IMR-90 (cell line): ENCODE data around the gene TEC. TPM values are rescaled to one million over a fixed set of nuclear protein-coding genes. Genes with fewer than 3 reads are reported as not detected.

ENCODE experiments used
- ATAC-seq: fragments of 200-7000 bp; cut with Tn5 transposase; 2 replicates; pipeline ENCODE4 v1.9.1; 2020; ENCODE audit warnings: low read depth, mild to moderate bottlenecking, moderate library complexity
- BruUV-seq: library from RNA; stranded (reverse); fragments of 400-500 nt; replicated peaks from 2 replicates; lab custom pipeline; 2021; lab: Mats Ljungman, UMichigan
- CTCF ChIA-PET: fragments of 300-600 bp; formaldehyde crosslinking; extraction: SDS; loops from one replicate; lab custom pipeline; 2021; ENCODE audit warnings: antibody characterized with exemption; lab: Yijun Ruan, JAX
- POLR2A ChIA-PET: fragments of 300-600 bp; sonication (Branson Sonifier 250); formaldehyde crosslinking; loops from one replicate; lab custom pipeline; 2022; ENCODE audit warnings: antibody characterized with exemption; ENCODE audit not compliant: unreplicated experiment; lab: Charles Lee
- DNase-seq: peaks from one replicate; pipeline ENCODE4 v3.0.0; 2013
- H2AFZ ChIP-seq: replicated peaks from 2 replicates; pipeline ENCODE3; 2013; ENCODE audit warnings: low read length, mild to moderate bottlenecking; ENCODE audit not compliant: poor library complexity
- H2AK5ac ChIP-seq: 2 replicates; pipeline ENCODE4 v1.6.1; 2013; ENCODE audit warnings: low read depth, low read length, inconsistent platforms
- H2AK9ac ChIP-seq: replicated peaks from 2 replicates; pipeline ENCODE3; 2013; ENCODE audit warnings: mild to moderate bottlenecking, low read depth, low read length, moderate library complexity; ENCODE audit not compliant: poor library complexity
- H2BK120ac ChIP-seq: 2 replicates; pipeline ENCODE4 v1.6.1; 2013; ENCODE audit warnings: low read depth, low read length, inconsistent platforms
- H2BK15ac ChIP-seq: 3 replicates; pipeline ENCODE4 v1.6.1; 2013; ENCODE audit warnings: low read depth, low read length, inconsistent platforms
- H2BK20ac ChIP-seq: 2 replicates; pipeline ENCODE4 v1.6.1; 2013; ENCODE audit warnings: low read depth, mild to moderate bottlenecking, inconsistent platforms, low read length, moderate library complexity
- H2BK5ac ChIP-seq: 2 replicates; pipeline ENCODE4 v1.6.1; 2013; ENCODE audit warnings: mild to moderate bottlenecking, low read depth, low read length, inconsistent platforms; ENCODE audit not compliant: poor library complexity, severe bottlenecking
- H3K14ac ChIP-seq: replicated peaks from 2 replicates; pipeline ENCODE4 v1.6.1; 2013; ENCODE audit warnings: low read depth, low read length, inconsistent platforms
- H3K18ac ChIP-seq: 2 replicates; pipeline ENCODE4 v1.6.1; 2013; ENCODE audit warnings: low read depth, low read length, control low read depth
- H3K23ac ChIP-seq: 2 replicates; pipeline ENCODE4 v1.6.1; 2013; ENCODE audit warnings: low read depth, low read length, inconsistent platforms
- H3K27ac ChIP-seq: 2 replicates; pipeline ENCODE4 v1.5.1; 2013; ENCODE audit warnings: mild to moderate bottlenecking, control low read depth, low read length; ENCODE audit not compliant: insufficient read depth
- H3K27me3 ChIP-seq: 2 replicates; pipeline ENCODE4 v1.6.1; 2013; ENCODE audit warnings: low read length; ENCODE audit not compliant: control insufficient read depth, insufficient read depth
- H3K36me3 ChIP-seq: 2 replicates; pipeline ENCODE4 v1.6.1; 2013; ENCODE audit warnings: low read length, mixed read lengths; ENCODE audit not compliant: control insufficient read depth, insufficient read depth
- H3K4ac ChIP-seq: 2 replicates; pipeline ENCODE4 v1.6.1; 2013; ENCODE audit warnings: low read depth, low read length, inconsistent platforms
- H3K4me1 ChIP-seq: 2 replicates; pipeline ENCODE4 v1.6.1; 2013; ENCODE audit warnings: low read length, mixed read lengths; ENCODE audit not compliant: control insufficient read depth, insufficient read depth
- H3K4me2 ChIP-seq: 2 replicates; pipeline ENCODE4 v1.6.1; 2013; ENCODE audit warnings: low read depth, mild to moderate bottlenecking, control low read depth, low read length, moderate library complexity
- H3K4me3 ChIP-seq: 2 replicates; pipeline ENCODE4 v1.5.1; 2013; ENCODE audit warnings: low read depth, mild to moderate bottlenecking, control low read depth, low read length, moderate library complexity; ENCODE audit not compliant: insufficient read depth
- H3K56ac ChIP-seq: 2 replicates; pipeline ENCODE4 v1.6.1; 2013; ENCODE audit warnings: low read length, inconsistent platforms; ENCODE audit not compliant: insufficient read depth; ENCODE audit errors: extremely low read depth
- H3K79me1 ChIP-seq, 2 experiments: 2 replicates each; pipeline ENCODE4 v1.6.1; 2013; ENCODE audit warnings: low read length in 2 of 2, inconsistent platforms in 1 of 2, low read depth in 1 of 2
- H3K9ac ChIP-seq: 2 replicates; pipeline ENCODE4 v1.6.1; 2013; ENCODE audit warnings: low read depth, low read length, control low read depth
- H3K9me1 ChIP-seq: 2 replicates; pipeline ENCODE4 v1.6.1; 2013; ENCODE audit warnings: low read length, inconsistent platforms; ENCODE audit not compliant: insufficient read depth
- H3K9me3 ChIP-seq: 2 replicates; pipeline ENCODE4 v1.6.1; 2013; ENCODE audit warnings: low read length; ENCODE audit not compliant: control insufficient read depth, insufficient read depth
- H4K20me1 ChIP-seq: 2 replicates; pipeline ENCODE4 v1.6.1; 2013; ENCODE audit warnings: low read length, inconsistent platforms; ENCODE audit not compliant: insufficient read depth
- H4K5ac ChIP-seq: 2 replicates; pipeline ENCODE4 v1.6.1; 2013; ENCODE audit warnings: mild to moderate bottlenecking, low read depth, low read length, control low read depth
- H4K8ac ChIP-seq, 2 experiments: 2 replicates each; pipeline ENCODE4 v1.6.1; 2013; ENCODE audit warnings: low read depth in 2 of 2, low read length in 2 of 2, control low read depth in 1 of 2, inconsistent platforms in 1 of 2
- H4K91ac ChIP-seq: 2 replicates; pipeline ENCODE4 v1.6.1; 2013; ENCODE audit warnings: low read depth, low read length, inconsistent platforms; ENCODE audit not compliant: insufficient read depth
- BHLHE40 ChIP-seq: fragments of 150-350 bp; IDR thresholded peaks from 2 replicates; pipeline ENCODE4 v1.6.1; 2016; ENCODE audit warnings: mild to moderate bottlenecking, low read depth, low read length
- CHD1 ChIP-seq: IDR thresholded peaks from 2 replicates; pipeline ENCODE4 v1.6.1; 2012; ENCODE audit warnings: low read depth, low read length, improper control_type of control experiment
- CTCF ChIP-seq: conservative IDR thresholded peaks from 2 replicates; pipeline ENCODE4 v1.5.1; 2012; ENCODE audit warnings: mild to moderate bottlenecking, low read depth, low read length, improper control_type of control experiment
- ELK1 ChIP-seq: fragments of 150-350 bp; IDR thresholded peaks from 2 replicates; pipeline ENCODE4 v1.6.1; 2016; ENCODE audit warnings: low read depth, mild to moderate bottlenecking, low read length, moderate library complexity, borderline replicate concordance
- FOS ChIP-seq: fragments of 150-350 bp; IDR thresholded peaks from 2 replicates; pipeline ENCODE4 v1.6.1; 2016; ENCODE audit warnings: low read depth, low read length
- MAZ ChIP-seq: IDR thresholded peaks from 2 replicates; pipeline ENCODE4 v1.6.1; 2012; ENCODE audit warnings: low read depth, mild to moderate bottlenecking, low read length, improper control_type of control experiment, moderate library complexity, borderline replicate concordance
- MXI1 ChIP-seq: IDR thresholded peaks from 2 replicates; pipeline ENCODE4 v1.6.1; 2012; ENCODE audit warnings: low read depth, mild to moderate bottlenecking, low read length, moderate library complexity, borderline replicate concordance
- NFE2L2 ChIP-seq: fragments of 150-350 bp; IDR thresholded peaks from 2 replicates; pipeline ENCODE4 v1.6.1; 2016; ENCODE audit warnings: low read depth, mild to moderate bottlenecking, low read length
- POLR2A ChIP-seq: IDR thresholded peaks from 2 replicates; pipeline ENCODE4 v1.6.1; 2012; ENCODE audit warnings: mild to moderate bottlenecking, low read depth, low read length
- RAD21 ChIP-seq: IDR thresholded peaks from 2 replicates; pipeline ENCODE4 v1.6.1; 2012; ENCODE audit warnings: low read length, improper control_type of control experiment
- RCOR1 ChIP-seq: IDR thresholded peaks from 2 replicates; pipeline ENCODE4 v1.6.1; 2012; ENCODE audit warnings: mild to moderate bottlenecking, low read length, improper control_type of control experiment; ENCODE audit not compliant: insufficient replicate concordance
- RFX5 ChIP-seq: IDR thresholded peaks from 2 replicates; pipeline ENCODE4 v1.8.0; 2012; ENCODE audit warnings: low read depth, mild to moderate bottlenecking, low read length, moderate library complexity
- SMC3 ChIP-seq: fragments of 150-350 bp; IDR thresholded peaks from 2 replicates; pipeline ENCODE4 v1.6.1; 2016; ENCODE audit warnings: low read depth, mild to moderate bottlenecking, antibody characterized with exemption, low read length, moderate library complexity
- USF2 ChIP-seq: fragments of 150-350 bp; IDR thresholded peaks from 2 replicates; pipeline ENCODE4 v1.6.1; 2017; ENCODE audit warnings: mild to moderate bottlenecking, antibody characterized with exemption, low read length, low read depth
- dilution Hi-C: fragments of 300-500 bp; cut with HindIII; formaldehyde crosslinking; loops from one replicate; pipeline ENCODE4 v1.14.3; 2018; ENCODE audit warnings: low sequenced_read_pairs; ENCODE audit not compliant: unreplicated experiment
- in situ Hi-C: fragments of 300-500 bp; cut with MboI; formaldehyde crosslinking; loops from 3 replicates; pipeline ENCODE4 v1.14.3; 2019; ENCODE audit warnings: low sequenced_read_pairs, inconsistent platforms, mixed read lengths
- intact Hi-C: fragments of 100-400 bp; cut with micrococcal nuclease; formaldehyde crosslinking; loops from 2 replicates; pipeline ENCODE4 v1.10.0; 2022
- polyA plus RNA-seq, 3 experiments: library from polyadenylated mRNA; depleted of rRNA; stranded (reverse); fragments of >200 nt; gene quantifications; 2 replicates each; pipeline ENCODE4 v1.2.3, GENCODE V29; 2012; ENCODE audit warnings: low replicate concordance in 1 of 3
- total RNA-seq: library from RNA; depleted of rRNA; stranded (reverse); fragments of >200 nt; gene quantifications from 2 replicates; pipeline ENCODE4 v1.2.3, GENCODE V29; 2012

The TEC gene
- total and polyA plus RNA-seq, 2 of the 4 experiments (the other 2 are of a cell fraction), result 0.39 to 0.54 TPM

GRCh38 chr4:48133669-48134068, 136.0 kb downstream of the TEC start:
- H2BK15ac ChIP-seq, result no peak overlapping the region
- no peak overlapping the region for H3K56ac ChIP-seq
- no peak overlapping the region for H2AK5ac ChIP-seq
- no peak overlapping the region for H2AK9ac ChIP-seq
- no peak overlapping the region for H3K4me3 ChIP-seq
- H3K9me3 ChIP-seq, result no peaks in the 10 kb centered on the region
- no peak overlapping the region for H3K18ac ChIP-seq
- no TSS peak for BruUV-seq
- H2AFZ ChIP-seq, result no peak overlapping the region
- dilution Hi-C loops, result no loop called here
- no peak overlapping the region for H2BK5ac ChIP-seq
- H4K5ac ChIP-seq, result no peak overlapping the region
- H3K9me1 ChIP-seq, result no peaks in the 10 kb centered on the region; the same call in 1 of the 2 replicates
- TF ChIP-seq CHD1, result no peak
- no peak for TF ChIP-seq ELK1
- TF ChIP-seq POLR2A, result no peak
- no peak for TF ChIP-seq NFE2L2
- TF ChIP-seq FOS, result no peak
- TF ChIP-seq BHLHE40, result no peak
- TF ChIP-seq SMC3, result no peak
- no peak for TF ChIP-seq MAZ
- no peak for TF ChIP-seq RFX5
- no peak for TF ChIP-seq RCOR1
- no peak for TF ChIP-seq RAD21
- TF ChIP-seq CTCF, result no peak
- no peak for TF ChIP-seq MXI1
- TF ChIP-seq USF2, result no peak
- H3K27me3 ChIP-seq, result no peaks in the 10 kb centered on the region
- intact Hi-C loops, result no loop called here
- no peak overlapping the region for H4K91ac ChIP-seq
- no peaks in the 10 kb centered on the region for H3K36me3 ChIP-seq
- no peak overlapping the region for H3K14ac ChIP-seq
- H3K23ac ChIP-seq, result no peak overlapping the region
- ChIA-PET POLR2A (no interaction called here), CTCF (no interaction called here)
- H3K4me2 ChIP-seq, result no peak overlapping the region
- H2BK20ac ChIP-seq, result no peak overlapping the region
- no peaks in the 10 kb centered on the region for H4K20me1 ChIP-seq
- no peaks in the 10 kb centered on the region for H3K79me1 ChIP-seq
- ATAC-seq (peak; percentile 29), DNase-seq (peak; percentile 13)
- no peak overlapping the region for H2BK120ac ChIP-seq
- H4K8ac ChIP-seq, result no peak overlapping the region
- in situ Hi-C loops, result loop anchor here (10.0 kb wide), 1 partner anchor 411 kb away; no protein-coding TSS in a partner anchor
- H3K9ac ChIP-seq, result no peak overlapping the region
- no peak overlapping the region for H3K4ac ChIP-seq
- peaks cover 2% of the 10 kb centered on the region for H3K4me1 ChIP-seq
- H3K27ac ChIP-seq, result no peak overlapping the region
